Smooth muscle cell of the brain vasculature (primary cell): ENCODE results near the gene STK40.

Source experiments
- DNase-seq: peaks from one replicate; pipeline ENCODE4 v3.0.0-alpha.2; 2012; ENCODE audit warnings: low read depth, low spot score

STK40 gene

DNA sequence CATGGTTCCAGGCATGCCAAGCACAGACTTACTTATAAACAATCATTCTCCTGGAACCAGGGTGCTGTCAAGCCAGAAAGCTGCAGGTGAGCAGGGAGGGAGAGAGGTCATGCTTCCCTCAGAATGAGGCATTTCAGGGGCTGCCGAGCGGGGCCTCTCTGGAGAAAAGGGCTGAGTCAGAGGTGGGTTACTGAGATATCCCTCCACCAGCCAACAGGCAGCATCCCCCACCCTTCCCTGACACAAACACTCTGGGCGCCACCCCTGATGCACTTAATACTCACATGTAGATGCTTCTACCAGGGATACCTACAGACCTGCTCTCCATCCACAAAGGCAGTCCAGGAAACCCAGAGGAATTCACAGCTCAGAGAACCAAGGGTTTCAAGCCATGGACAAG lies 13.1 kb downstream of the STK40 start:
- no peak for DNase-seq

DNA sequence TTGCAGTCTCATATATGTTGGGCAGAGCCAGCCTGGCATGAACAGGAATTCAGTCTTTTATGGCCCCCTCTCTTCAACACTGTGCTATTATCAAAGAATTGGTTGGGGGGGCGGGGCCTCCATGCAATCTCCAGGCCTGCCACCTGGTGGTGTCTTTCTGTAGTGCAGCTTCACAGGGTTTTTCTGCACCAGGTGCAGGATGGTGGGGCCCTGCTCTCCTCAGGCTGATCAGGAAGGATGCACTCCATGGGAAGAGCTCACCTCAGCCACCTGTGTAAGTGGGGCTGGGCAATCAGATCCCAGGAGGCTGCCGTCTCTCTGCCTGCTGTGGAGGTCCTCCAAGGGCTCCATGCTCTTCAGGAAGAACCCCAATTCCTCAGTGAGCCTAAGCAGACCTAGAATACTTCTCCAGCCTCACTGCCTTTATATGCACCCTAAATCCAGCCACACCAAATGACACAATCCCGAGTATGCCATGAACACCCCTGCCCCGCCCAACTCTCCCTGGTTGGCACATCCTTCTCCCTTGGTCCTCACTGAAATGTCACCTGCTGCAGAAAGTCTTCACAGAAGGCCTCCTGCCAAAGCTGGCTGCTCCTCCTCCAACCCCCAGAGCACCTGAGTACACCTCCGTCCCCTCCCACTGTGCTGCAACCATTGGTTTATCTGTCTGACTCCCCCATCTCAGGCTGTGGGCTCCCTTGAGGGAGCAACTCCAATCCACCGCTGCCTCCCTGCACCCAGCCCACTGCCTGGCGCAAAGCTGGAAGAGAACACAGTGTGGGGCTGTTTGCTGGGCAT lies 16.5 kb downstream of the STK40 start:
- no peak for DNase-seq

DNA sequence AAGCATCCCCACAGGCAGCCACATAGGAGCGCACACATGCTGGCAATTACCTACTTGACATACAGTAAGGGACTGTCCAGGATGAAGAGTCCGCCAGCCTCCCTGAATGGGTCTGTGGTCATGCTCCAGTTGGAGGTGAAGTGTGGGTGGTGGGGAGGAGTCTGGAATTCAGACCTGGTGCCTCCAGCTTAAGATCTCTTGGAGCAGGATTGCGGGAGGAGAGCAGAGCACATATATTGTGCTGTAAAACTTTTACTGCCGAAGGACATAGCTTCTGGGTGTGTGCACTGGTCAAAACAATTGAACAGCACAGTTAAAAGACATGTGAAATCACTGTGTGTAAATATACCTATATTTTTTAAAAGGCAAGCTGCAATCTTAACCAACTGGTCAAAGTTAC lies 17.9 kb downstream of the STK40 start:
- no peak for DNase-seq

DNA sequence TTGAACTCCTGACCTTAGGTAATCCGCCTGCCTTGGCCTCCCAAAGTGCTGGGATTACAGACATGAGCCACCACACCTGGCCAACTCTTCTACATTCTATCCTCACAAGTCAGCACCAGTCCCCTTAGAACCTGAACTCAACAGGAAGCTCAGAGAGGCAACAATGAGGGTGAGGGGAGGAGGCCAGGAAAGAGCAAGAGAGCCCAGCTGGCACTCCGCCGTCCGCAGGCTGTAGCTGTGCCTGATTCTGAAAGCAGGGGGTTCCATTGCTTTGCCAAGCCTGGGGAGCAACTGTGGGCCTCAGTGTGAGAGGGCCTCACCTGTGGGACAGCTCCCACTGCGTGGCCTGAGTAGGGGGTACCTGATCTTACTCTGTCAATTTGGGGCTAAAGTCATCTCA lies 18.7 kb downstream of the STK40 start:
- no peak for DNase-seq

DNA sequence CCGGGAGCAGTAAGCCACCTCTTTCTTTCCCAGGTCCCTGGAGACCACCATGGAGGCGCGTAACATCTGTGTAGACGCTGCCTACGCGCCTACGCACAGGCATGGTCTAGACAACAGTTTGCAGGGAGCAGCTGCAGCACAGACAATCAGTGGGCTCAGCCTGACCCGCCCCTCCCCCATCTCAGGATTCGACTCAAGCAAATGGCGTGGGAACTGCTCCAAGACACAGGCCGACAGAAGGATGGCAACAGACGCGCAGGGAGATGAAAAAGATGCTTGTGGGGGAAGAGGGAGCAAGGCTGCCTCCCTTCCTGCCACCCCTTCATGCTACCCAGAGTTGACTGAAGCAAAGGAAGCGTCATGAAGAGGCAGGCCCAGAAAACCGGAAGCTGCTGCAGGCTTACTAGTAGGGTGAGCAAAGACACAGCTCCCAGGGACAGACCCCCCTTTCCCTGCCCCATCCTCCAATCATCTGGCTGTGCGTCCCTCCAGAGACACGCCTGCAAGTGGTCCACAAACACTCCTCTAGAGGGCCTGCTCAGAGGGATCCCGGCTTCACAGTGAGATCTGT lies 19.5 kb downstream of the STK40 start:
- DNase-seq, result no peak

DNA sequence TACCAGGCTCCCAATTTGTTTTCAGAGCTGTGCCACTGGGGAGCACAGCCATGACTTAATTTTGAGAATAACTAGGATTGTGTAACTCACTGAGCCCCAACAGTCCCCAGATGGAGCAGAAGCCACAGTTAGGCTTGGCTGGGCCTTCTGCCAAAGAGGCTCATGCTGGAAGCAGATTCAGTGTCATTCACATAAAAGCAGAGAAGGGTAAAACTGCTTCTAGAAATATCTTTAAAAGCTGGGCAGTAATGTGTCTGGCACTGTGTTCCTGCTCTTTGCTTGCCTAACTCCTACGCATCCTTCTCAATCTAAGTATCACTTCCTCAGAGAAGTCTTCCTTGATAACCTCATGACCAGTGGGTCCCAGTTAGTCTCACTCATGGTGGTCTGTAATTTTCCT lies 20.3 kb downstream of the STK40 start:
- DNase-seq, result no peak

DNA sequence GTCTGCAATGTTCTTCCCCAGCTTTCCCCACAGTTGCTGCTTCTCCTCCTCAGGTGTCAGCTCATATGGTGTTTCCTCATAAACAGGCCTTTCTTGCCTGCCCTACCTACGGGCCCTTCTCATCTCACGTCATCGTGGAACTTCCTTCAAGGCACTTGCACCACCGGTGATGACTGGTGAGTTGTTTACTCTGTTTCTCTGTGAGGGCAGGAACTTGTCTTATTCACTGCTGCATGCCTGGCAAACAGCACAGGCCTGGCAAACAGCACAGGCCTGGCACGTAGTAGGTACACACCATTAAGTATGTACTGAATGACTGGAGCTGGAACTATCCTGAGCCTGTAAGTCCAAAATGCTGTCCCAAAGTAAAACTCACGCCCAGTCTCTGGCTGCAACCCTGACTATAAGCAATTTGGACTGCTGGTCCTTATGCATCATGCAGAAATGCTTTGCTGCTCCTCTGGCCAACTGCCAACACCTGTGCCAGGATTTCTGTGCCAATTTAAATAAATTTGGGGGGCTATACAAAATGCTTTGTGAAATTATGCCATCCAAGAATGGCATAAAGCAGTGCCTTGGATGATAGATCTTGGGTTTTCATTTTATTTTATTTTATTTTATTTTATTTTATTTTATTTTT lies 25.7 kb downstream of the STK40 start:
- DNase-seq, result no peak

DNA sequence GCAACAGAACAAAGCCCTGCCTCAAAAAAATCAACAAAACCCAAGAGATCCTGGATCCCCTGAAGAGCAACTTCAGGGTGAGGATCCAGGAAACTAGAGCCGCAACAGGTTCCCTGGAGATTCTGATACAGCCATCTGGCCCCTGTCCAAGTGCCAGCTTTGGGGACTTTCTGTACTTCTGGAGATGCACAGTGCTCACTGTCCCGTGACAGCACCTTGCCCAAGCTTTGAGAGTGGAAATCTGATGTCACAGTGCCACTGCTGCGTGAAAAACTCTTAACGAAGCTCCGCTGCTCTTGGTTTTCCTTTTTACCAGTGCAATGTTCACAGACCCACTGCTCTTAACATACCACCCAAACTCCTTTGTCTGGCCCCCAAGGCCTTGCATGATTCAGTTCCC lies 26.3 kb downstream of the STK40 start:
- DNase-seq, result no peak

DNA sequence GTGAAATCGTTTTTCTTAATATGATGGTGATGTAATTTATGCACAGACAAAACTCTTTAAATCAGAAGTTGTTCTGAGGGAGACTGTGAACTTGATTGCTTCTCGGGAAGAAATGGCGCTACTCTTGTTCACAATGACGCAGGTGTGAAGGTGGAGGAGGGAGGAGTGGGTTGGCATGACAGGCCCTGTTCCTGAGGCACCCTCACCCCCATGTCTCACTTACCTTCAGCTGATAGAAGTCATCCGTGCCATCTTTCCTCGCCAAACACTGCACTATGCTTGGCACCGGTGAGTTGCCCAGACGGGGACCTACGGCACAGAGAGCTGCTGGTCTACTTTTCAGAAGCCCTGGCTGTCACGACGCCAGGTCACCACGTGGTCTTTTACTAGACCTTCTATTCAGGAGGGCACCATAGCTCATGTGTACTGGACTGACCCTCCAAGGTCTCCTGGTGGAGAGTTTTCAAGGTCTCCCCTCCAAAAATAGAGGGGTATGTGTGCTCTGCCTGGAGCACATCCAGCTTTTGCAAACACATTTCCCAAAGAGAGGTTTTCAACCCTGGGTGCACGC lies 27.1 kb downstream of the STK40 start:
- no peak for DNase-seq

DNA sequence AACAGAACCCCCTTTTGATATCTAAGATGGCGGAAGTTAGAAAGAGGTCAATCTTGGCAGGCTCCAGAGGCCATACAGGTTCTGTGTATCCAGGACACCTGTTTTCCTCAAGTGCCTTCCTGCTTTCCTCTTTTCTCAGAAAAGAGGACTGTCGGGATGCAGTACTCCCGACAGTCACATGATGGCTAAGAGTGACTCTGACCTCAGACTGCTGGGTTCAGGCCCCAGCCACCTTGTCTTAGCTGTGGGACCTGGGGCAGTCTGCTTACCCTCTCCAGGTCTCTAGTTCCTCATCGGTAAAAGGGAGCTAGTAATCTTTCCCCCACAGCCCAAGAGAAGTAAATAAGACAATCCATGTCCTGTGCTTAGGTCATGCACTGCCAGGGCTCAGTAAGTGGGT lies 29.9 kb downstream of the STK40 start:
- DNase-seq, result no peak

DNA sequence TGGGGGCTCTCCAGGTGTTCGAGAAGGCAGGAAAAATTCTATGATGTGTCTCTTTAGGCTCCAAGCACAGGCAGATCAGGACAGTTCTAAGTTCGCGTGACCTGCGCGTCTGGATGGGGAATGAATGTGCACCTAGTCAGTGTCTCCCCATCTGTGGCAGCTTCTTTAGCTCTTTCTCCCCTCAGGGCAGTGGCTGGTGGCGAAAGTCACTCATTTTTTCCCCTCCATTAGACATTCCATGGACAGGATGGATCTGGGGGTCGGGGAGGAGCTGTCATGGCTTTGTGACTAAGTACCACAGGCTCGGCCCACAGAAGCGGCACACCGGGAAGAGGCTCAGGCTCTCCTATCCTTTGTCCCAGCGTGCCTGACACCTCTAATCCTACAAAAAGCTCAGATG lies 31.2 kb downstream of the STK40 start:
- no peak for DNase-seq

DNA sequence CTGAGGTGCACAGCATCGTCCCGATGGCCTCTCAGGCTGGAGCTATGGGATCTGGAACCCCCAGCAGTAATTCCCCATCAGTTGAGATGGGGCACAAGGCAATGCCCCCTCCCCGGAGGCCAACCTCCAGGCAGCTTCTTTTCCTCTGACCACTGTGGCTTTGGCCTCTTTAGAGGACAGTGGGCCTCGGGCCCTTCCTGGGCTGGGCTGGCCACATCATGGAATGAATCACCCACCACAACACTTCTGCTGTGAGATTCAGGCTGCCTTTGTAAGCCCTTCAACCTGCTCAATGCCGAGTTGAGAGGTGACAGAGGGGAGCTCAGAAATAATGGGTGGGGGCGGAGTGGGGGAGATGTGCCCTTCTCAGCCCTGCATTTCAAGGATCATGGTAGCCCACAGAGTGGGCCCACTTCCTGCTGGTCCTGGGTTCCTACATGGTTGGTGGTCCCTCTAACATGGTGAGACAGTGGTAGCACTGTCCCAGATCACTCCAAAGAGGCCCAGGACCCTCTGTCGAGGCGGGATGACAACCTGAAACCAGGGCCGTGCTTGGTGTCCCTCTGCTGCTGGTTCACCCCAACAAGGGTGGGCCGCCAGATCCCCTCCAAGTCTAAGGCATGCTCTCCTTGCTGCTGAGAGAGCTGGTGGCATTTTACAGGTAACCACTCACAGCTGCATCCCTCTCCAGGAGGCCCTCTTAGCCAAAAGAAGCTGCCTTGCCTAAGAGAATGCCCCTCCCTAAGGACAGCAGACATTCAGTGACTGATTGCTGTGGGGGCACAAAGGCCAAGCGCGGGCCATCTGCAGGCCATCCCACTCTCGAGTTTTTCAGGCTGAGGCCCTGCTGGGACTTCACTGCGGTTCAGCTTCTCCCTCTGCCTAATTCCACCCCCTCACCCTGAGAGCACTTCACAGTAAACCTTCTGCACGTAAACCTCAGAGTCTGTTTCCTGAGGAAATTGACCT lies 32.5 kb downstream of the STK40 start:
- DNase-seq, result no peak

DNA sequence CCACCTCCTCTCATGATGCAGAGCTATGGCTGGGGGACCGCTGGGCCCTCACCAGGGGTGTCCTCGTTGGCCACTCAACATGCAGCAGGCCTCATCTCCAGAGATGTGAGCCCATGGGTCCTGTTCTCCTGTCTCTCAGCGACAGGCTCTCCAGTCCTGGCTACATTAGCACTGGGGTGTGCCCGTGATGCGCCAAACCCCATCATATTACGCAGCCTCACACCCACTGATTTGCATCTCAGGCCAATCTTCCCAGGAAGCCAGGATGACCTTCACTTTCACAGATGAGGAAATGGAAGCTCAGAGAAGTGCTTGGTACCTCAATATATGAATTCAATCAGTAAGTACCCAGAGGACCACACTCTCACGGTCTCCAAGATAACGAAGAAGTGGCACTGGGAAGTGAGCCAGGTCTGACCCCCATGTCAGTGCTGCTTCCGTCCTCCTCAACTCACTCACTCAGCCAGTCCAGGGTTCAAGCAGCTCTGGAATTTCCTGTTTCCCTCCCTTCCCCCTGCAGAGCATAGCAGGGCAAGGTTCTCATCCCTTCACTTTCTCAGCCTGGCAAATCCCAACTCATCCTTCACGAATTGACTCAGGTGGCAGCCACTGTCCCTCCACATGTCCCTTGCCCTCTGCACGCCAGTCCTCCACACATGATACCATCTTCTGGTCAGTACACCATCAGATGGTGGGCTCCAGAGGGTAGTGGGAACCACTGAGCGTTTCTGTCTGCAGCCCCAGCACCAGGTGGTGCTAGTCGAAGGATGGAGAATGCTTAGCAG lies 33.4 kb downstream of the STK40 start:
- DNase-seq, result no peak

DNA sequence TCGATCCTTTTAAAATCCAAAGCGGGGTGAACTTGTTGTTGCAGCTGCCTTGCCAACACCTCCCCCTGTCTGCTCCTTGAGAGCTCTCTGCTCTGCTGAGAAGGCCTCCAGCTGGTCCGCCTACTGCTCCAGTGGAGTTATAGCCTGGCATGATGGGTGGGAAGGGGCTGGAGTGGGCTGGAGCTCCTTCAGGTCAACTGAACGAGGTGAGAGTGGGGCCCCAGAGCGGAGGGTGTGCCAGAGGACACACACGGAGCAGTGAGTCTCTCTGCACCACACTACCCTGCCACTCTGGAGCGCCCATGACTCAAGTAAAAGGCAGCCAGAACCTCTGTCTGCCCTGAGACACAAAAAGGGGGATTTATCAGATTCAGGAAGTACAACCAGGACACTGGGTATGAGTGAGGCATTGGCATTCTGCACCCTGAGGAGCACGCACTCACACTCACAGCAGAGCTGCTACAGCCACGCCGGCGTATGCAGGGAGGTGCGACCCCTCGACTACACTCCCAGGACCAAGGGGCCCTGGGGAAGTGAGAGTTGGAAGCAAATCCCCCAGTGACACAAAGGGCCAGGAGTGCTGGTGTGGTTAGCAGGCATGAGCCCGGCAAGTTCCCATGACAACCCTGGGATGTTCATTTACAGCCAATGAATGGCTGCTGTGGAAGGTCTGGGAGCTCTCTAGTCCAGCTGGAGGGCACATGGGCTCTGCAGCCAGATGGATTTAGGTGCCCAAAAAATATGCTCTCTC lies 34.3 kb downstream of the STK40 start:
- DNase-seq, result no peak

DNA sequence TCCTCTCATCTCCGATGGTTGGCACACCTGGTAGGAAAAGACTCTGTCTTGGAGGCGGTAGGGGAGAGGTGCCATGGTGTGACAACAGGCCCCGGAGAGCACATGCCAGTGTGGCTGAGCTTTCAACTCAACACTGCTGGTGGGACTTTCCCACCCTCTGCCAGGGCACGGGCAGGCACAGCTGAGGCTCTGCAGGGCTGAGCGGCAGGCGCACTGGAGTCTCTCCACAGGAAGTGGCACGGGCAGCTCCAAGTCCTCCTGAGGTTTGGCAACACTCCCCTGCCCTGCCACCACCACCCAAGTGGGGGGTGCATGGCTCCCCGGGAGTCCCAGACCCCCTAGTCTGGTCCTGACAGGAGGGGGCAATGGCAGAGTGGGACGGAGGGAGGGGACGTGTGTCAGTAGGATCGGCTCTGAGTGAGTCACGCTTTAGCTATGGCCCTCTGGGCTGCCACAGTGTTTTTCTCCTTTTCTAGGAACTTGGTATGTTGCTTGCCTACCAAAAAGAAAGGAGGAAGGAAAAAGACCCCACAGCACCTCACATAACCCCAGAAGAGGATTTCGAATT lies 35.0 kb downstream of the STK40 start:
- no peak for DNase-seq

DNA sequence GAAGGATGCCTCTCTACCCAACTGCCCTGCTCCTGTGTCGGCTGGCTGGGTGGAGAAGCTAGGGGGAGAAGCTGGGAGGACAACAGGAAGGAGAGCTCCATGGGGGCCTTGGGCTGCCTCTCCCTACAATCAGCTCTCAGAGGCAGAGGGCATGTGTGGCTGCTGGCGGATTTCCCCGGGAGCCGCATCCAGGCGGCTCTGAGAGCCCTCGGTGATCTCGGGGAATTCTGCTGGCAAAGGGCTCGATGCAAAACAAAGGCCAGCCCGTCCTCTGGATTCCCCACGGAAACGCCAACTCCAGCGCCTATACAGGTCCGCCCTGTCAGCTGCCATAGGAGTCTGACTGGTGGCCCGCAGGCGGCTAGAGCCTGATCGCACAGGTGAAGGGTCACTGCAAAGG lies 35.9 kb downstream of the STK40 start:
- DNase-seq, result no peak

DNA sequence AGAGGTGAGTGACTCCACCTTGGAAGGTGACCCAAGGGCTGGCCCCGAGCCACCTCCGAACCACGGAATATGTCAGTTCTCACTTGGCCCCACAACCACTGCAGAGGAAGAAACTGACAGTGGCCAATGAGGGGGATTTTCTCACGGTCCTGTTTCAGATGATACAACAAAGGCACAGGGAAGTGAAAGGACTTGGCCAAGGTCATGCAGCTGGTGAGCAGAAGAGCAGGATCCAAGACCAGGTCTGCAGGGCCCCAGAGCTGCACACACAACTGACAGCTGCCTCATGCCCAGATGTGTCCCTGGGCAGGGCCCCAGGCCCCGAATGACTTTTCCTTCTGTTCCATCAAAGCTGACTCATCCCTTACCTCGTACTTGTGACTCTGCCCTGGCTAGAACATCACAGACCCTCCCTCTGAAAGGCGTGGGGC lies 36.5 kb downstream of the STK40 start:
- DNase-seq, result no peak

DNA sequence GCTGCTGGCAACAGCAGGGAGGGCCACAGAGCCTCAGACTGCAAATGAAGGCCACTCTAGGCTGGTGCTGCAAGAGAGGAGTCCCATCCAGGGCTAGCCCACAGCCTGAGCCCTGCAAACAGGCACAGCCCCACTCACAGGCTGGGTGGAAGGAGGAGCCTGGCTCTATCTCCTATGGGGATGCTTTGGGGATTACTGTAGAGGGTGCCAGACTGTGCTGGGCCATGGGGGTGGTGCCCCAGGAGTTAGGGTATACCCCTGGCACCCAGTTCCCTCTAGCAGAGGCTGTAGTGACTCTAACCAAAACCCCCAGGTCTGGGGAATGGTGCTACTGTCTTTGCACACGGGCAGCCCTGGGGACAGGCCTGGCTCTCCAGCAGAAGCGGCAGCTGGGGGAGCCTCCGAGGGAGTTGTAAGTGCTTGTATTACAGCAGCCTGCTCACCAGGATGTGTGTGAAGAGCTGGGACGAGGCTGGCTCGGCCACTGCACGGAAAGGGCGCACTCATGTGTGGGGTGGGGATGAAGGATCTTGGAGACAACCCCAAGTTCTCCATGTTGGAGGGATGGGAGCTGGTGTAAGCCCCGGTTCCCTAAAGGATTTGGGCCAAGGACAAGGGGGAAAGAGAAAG lies 38.9 kb downstream of the STK40 start:
- no peak for DNase-seq

DNA sequence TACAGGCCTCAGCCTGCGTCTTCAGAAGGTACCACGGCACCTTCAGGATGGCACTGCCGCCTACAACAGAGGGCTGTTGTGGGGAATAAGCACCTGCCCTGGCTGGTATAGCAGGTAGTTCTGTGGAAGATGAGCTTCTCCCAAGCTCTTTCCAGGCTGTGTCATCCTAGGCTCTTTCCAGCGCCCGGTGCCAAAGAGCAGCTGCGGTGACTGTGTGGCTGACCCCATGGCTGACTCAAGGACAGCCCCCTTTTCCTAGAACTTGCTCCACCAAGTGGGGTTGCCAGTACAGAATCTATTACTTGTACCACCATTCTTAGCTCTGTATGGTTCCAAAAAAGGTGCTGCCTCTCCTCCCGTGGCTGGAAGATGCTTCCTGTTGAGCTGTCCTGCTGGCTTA lies 40.4 kb downstream of the STK40 start:
- DNase-seq, result no peak

DNA sequence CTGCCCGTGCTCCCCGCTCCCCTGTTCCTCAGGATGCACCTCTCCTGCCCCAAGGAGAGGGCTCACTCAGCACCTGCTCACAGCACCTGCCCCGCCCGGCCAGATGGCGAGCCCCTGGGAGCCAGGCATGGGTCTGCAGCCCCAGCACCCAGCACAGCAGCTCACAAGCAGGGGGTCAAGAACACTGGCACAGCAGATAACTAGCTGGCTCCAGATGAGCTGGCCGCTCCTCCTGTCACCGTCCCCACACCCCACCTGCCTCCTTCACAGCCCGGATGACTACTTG lies 41.4 kb downstream of the STK40 start:
- no peak for DNase-seq
